NCI-H2029 (cell line): ENCODE measurements around the gene DNAH9.

ENCODE experiments used
- DNase-seq: peaks from one replicate; lab custom pipeline; 2025; lab: John Stamatoyannopoulos, UW

The DNAH9 gene

DNA sequence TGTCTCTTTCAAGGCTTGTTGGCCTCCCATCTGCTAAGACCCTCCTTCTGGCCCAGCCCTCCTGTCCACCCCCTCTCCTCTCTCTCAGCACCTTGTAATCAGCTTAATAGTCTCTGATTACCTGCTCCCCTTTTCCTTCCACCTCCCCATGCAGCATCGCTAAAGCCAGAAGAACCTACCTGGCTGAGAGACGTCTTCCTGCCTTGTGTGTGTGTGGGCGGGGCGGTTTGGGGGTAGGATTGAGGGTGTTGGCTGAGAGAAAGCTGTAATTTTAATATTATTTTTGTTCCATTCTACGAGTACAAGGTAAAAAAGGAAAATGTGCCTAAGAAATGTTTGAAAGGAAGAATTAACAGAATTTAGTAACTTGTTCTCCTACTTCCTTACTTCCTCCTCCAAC lies 3.4 kb downstream of the DNAH9 start:
- DNase-seq = no peak

GRCh38 chr17:11608396-11608795 lies 10.1 kb downstream of the DNAH9 start:
- peak; percentile 30 for DNase-seq

DNA sequence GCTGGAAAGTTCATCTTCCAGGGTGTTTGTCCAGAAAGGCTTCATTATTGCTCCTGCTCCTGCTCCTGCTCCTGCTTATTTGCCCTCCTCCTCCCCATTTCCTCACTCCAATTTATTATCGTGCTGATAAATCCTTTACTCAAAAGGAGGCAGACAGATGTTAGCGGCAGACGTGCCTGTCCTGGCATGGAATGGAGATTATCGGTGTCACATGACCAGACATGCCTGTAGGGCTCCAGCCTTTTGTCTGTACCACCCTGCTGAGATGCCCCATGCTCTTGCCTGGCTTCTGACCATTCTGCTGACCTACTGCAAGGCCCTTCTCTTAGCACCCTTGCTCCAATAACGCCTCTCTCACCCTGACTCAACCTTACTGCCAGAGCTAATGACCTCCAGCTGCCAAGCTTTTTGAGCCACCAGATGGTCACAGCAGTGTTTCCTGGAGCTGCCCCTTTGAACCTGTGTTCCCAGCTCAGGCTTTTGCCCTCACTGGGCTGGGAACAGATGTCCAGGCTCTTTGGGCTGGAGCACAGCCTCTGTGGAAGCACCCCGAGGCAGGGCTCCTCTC lies 12.8 kb downstream of the DNAH9 start:
- no peak for DNase-seq

DNA sequence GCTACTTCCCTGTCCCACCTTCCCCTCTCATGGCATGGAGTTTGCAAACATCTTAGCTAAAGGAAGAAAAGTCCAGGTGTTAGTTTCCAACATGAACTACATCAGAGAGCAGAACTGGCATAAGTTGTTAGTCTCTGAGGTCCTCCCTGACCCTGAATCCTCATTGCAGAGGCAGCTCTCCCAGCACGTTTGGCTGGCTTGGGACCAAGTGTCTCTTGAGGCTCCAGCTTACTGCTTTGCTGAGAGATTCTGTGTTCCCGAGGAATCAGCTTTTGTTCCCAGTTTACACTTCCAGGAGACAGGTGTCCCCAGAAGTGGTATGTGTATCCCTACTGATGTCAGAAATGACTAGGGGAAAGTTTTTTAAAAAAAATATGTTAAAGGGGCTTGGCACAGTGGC lies 14.7 kb downstream of the DNAH9 start:
- DNase-seq = no peak

- no peak for DNase-seq
Observed at GRCh38 chr17:11618861-11619566, 20.7 kb downstream of the DNAH9 start.

GRCh38 chr17:11622492-11622891 lies 24.2 kb downstream of the DNAH9 start:
- DNase-seq = no peak

DNA sequence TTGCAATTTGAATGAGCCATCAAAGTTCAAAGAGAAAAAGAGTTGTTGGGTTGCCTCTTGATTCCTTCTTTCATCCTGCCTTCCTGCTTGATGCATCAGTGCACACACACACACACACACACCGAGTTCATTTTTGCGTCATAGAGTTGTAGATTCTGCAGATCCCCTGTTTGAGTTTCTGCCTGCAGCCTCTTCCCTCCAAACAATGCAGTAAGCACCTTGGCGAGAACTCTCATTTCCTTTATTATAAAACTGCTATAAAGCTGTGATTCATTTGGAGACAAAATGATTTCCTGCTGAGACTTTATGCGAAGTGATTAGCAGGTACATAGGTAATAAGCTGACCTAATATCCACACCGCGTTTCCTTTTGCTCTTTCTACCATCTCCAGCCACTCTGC lies 26.7 kb downstream of the DNAH9 start:
- DNase-seq = no peak

DNA sequence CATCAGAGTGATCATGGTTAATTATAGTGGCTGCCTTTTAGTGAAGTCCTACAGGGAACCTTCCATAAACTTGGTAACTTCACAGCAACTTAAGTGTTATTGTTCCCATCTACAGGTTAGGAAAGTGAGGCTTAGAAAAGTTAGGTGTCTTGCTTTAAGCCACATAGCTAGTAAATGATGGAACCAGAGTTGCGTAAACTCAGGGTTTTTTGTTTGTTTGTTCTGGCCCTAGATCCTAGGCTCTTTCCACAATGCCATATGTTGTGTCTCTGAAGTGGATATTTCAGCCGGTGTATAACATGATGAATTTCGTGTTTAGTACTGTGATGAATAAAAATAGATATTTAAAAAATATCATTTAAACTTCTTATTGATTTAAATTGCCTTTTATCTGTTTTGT lies 27.6 kb downstream of the DNAH9 start:
- DNase-seq = no peak

DNA sequence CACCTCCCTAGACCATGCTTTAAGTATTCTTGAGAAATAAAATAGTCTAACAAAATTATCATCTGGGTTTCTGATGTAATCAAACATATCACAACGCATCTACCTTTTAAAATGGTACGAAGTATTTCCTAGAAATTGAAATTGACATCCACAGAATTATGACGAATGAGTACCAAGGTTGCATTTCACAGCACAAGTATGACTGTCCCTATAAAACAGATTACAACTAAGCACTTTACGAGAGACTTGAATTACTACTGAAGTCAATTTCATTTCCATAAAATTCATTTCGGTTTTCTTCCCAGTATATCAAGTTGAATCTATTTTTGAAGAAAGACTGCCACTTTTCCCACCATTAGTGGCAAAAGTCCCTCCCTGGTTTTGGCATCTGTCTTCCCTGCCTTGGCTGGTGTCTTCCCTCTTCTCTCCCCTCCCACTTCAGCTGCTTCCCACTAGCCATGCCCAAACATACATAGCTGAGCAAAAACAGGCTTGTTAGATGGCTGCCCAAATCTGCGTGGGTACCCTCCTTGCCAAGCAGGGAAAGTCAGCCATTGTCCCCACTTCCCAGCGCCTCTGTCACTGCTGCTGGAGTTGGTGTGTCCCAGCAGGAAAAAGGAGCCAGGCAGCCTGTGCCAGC lies 29.2 kb downstream of the DNAH9 start:
- no peak for DNase-seq

DNA sequence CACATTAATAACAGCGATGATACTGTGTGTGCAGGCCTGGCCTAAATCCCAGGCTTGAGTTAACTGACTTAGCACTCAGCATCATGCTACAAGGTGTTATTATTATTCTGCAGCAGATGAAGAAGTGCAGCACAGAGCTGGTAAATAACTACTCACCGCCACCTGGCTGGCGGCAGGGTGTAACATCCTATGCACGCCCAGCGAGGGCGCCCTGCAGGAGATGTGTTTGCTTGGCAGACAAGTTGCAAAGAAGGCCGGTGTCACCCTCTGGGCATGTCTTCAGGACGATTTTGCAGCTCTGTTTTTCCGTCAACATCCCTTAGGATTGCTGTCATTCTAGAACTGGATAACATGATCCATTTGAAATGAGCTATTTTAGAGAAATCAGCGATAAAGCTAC lies 30.1 kb downstream of the DNAH9 start:
- DNase-seq = no peak

- DNase-seq = no peak
Observed at GRCh38 chr17:11628831-11629230, 30.6 kb downstream of the DNAH9 start.

DNA sequence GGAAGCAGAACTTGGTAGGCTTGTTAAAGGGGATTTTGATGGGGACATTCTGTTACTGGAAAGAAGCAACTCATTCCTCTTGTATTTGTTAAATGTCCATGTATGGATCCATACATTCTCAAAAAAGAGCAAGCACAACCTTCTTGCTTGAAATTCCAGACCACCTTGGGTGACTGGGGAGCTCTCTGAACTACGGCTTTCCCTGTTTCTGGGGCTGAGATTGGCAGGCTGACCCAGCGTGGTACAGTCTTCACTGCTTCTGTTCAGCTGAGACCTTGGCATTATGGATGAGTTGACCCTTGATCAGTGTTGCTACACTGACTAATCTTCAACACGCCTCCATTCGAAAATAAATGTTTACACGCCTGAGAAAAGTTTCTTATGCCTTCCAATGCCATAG lies 38.5 kb downstream of the DNAH9 start:
- DNase-seq = no peak

- DNase-seq = no peak
Observed at GRCh38 chr17:11637796-11638195, 39.5 kb downstream of the DNAH9 start.

GRCh38 chr17:11638700-11639265 lies 40.5 kb downstream of the DNAH9 start:
- no peak for DNase-seq

DNA sequence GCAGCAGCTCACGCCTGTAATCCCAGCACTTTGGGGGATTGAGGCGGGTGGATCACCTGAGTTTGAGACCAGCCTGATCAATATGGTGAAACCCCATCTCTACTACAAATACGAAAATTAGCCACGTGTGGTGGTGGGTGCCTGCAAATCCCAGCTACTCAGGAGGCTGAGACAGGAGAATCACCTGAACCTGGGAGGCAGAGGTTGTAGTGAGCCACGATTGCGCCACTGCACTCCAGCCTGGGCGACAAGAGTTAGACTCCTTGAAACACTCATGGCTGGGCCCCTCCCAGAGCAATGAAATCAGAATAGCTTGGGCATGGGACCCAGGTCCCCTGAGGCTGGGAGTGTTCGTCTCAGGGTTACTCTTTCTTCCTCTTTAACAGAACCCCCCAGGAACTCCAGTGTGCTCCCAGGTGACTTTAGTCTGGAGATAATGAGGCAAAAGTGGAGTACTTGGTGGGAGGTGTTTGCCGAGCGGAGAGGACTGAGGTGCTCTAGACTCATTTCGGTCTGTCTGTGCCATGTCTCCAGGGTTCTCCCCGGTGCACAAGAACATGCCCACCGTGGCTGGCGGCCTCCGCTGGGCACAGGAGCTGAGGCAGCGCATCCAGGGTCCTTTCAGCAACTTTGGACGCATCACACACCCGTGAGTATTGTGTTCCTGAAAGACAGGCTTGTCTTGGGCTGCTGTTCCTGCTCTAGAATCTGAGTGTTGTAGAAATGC lies 41.6 kb downstream of the DNAH9 start:
- DNase-seq = no peak

GRCh38 chr17:11640463-11640814 lies 42.2 kb downstream of the DNAH9 start:
- no peak for DNase-seq

DNA sequence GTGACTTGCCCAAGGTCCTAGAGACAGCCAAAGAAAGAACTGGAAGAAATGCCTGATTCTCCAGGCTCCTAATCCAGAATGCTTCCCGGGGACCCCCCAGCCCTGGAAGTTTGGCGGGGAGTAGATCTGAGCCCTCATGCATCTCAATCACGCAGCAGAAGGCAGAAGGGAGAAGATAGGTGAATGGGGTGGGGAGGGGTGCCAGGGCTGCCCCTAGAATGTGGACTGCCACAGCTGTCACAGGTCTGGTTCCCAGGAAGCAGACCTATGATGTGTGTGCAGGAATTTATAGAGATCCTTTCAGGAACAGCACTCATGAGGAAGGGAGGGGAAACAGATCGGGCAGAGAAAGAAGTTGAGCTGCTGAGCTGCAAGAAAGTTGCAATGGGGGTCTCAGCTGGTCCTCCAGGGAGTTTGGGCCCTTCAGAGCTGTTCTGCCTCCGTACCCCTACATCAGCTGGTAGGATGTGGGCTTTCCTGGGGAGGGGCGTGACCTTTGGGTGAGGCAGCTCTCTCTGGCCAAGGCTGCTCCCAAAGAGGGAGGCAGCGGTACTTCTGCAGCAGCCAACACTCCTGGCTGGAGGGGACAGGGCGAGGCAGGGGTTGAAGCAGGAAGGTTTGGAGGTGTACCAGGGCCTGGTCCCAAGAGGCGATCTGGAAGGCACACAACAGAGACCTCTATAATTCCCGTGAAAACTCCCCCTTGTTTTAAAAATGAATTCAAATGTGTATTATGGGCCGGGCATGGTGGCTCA lies 43.4 kb downstream of the DNAH9 start:
- no peak for DNase-seq

DNA sequence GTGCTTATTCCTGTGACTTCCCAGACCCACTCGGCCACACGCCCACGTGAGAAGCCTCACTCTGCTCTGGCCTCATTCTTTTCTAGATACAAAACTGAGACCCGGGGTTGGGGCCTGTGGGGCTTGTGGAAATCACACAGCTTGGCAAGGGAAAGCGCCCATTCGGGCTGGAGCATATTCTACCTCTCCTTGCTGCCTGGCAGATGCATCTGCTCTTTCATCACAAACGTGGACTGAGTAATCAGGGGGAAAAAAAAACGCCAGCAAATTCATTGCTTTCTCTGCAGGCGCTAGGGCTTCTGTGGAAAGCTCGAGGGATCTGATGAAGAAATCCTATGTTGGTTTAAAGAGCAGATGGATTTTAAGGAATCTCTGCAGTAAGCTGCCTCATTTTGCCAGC lies 44.4 kb downstream of the DNAH9 start:
- DNase-seq = no peak

DNA sequence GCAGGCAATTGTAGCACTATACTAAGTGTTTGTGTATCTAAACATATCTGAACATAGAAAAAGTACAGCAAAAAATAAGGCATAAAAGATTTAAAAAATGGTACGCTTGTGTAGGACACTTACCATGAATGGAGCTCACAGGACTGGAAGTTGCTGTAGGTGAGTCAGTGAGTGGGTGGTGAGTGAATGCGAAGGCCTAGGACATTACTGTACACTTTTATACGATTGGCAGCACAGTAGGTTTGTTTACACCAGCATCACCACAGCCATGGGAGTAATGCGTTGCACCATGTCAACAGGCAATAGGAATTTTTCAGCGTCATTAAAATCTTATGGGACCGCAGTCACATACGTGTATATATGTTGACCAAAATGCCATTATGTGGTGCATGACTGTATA lies 45.6 kb downstream of the DNAH9 start:
- DNase-seq = no peak

DNA sequence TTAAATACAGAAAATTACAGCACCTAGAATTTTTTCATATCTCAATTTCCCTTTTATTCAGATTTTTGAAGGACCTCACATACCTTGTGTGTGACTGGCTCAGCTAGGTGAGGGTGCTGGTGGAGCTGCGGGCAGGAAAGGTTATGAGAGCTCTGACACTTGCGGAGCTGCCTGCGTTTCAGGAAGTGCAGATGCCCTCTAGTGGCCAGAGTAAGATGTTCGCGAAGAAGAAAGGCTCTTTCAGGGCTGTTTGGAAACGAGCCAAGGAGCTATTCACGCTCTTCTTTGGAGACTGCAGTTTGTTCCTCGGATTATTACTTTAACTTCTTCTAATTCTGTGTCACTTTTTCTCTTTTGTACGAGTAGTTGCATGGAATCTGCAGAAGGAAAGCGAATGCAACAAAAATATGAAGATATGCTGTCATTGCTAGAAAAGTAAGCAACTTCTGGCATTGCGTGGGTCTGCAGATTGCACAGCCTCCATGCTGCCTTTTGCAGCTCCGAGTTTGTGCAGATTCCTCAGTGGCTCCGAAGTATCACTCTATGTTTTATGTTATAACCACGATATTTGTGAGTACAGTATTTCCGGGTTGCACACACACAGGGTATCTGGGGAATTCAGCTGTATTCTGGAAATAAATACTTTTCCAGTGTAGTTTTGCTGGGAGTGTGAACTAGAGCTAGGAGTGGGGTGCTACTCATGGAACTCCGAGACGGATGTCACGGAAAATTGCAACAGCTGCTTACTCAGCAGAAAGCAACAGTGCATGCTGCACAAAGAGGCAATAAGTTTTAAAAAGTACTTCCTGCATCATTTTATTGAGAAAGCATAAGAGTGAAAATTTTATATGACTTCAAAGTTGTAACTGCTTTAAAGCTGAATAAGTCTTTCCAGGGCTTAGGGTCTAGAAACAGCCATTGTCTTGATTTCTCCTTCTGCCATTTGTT lies 46.3 kb downstream of the DNAH9 start:
- peak; percentile 63 for DNase-seq

GRCh38 chr17:11645426-11645825 lies 47.2 kb downstream of the DNAH9 start:
- no peak for DNase-seq
